Sigmoid colon (tissue), 4 donors: ENCODE results near the gene PRR20G.

Source experiments
- EP300 ChIP-seq, 4 donors: sonication (generic); formaldehyde crosslinking; IDR thresholded peaks; one replicate each; pipeline ENCODE4 v1.6.1; 2017; ENCODE audit warnings: antibody characterized with exemption in 4 of 4
- POLR2A ChIP-seq, 2 donors: fragments of 450-650 bp; IDR thresholded peaks; one replicate each; pipeline ENCODE4 v1.6.1; 2016; ENCODE audit warnings: antibody characterized with exemption in 2 of 2, mild to moderate bottlenecking in 2 of 2, moderate library complexity in 2 of 2
- TF ChIP-seq, protein P1 (sequence below), 4 experiments: fragments of 450-650 bp in 3 of 4; fragments of 200-600 bp in 1 of 4; IDR thresholded peaks; one replicate each; pipeline ENCODE4 v1.5.1; 2016 to 2019; ENCODE audit warnings: antibody characterized with exemption in 4 of 4, mild to moderate bottlenecking in 3 of 4, moderate library complexity in 2 of 4

DNA sequence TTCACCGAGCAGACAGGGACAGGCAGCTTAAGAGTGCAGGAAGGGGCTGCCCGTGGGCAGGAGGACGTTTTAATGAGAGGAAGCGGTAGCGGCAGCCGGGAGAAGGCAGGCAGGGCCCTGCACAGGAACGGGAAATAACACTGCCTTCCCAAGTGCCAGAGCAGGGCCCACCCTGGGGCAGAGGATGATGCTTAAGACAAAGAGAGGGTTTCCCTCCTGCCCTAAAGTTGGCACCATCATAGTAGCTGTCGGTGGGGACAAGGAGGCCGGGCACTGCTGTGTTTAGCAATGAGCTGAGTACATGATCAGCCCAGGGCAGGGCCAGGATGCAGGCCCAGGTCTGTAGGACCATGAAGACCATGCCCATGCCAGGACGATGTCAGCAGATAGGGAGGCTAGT is 21.7 kb downstream of the PRR20G start:
- TF ChIP-seq, protein P1, sequence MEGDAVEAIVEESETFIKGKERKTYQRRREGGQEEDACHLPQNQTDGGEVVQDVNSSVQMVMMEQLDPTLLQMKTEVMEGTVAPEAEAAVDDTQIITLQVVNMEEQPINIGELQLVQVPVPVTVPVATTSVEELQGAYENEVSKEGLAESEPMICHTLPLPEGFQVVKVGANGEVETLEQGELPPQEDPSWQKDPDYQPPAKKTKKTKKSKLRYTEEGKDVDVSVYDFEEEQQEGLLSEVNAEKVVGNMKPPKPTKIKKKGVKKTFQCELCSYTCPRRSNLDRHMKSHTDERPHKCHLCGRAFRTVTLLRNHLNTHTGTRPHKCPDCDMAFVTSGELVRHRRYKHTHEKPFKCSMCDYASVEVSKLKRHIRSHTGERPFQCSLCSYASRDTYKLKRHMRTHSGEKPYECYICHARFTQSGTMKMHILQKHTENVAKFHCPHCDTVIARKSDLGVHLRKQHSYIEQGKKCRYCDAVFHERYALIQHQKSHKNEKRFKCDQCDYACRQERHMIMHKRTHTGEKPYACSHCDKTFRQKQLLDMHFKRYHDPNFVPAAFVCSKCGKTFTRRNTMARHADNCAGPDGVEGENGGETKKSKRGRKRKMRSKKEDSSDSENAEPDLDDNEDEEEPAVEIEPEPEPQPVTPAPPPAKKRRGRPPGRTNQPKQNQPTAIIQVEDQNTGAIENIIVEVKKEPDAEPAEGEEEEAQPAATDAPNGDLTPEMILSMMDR (IDR thresholded peaks at IDR 0.05), result no peak
- TF ChIP-seq POLR2A (IDR thresholded peaks at IDR 0.05) (no peak), EP300 (IDR thresholded peaks at IDR 0.05) (no peak)
